Sigmoid colon (tissue), 4 donors: ENCODE results near the gene SH3GLB2.

Source experiments
- CTCF ChIP-seq, 4 experiments: fragments of 450-650 bp in 3 of 4; fragments of 200-600 bp in 1 of 4; IDR thresholded peaks; one replicate each; pipeline ENCODE4 v1.5.1; 2016 to 2019; ENCODE audit warnings: antibody characterized with exemption in 4 of 4, mild to moderate bottlenecking in 3 of 4, moderate library complexity in 2 of 4
- POLR2A ChIP-seq, 2 donors: fragments of 450-650 bp; IDR thresholded peaks; one replicate each; pipeline ENCODE4 v1.6.1; 2016; ENCODE audit warnings: antibody characterized with exemption in 2 of 2, mild to moderate bottlenecking in 2 of 2, moderate library complexity in 2 of 2
- POLR2AphosphoS5 ChIP-seq, 4 donors: sonication (generic); formaldehyde crosslinking; IDR thresholded peaks; one replicate each; pipeline ENCODE4 v1.6.1; 2017; ENCODE audit warnings: antibody characterized with exemption in 4 of 4

DNA sequence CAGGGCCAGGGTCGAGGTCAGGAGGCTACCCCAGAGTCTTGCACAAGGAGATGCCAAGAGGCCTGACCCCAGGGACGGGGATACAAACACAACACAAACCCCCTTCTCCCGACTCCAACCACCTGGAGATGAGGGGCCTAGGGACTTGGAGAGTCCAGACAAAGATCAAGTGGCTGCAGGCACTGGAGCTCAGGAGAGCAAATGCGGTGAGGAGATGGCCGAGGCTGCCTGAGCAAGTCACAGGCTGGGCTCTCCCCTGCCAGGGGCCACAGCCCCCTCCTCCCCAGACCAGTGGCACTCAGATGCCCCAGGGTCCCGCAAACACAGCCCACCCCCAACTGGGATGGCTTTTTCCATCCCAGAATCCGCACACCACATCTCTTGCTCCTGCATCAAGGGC is 15.8 kb downstream of the SH3GLB2 start:
- no peak for TF ChIP-seq CTCF (IDR thresholded peaks at IDR 0.05)
- TF ChIP-seq POLR2A (IDR thresholded peaks at IDR 0.05) = no peak
- no peak for TF ChIP-seq POLR2AphosphoS5 (IDR thresholded peaks at IDR 0.05)
